ENCODE results near the gene CCDC81.
A peak's percentile ranks its signal among the peaks of the same experiment; 100 is the strongest.
"Not testable (repeated sequence)": the region's sequence is repeated elsewhere in the genome, so short reads cannot be mapped to it uniquely, and the experiment has no call there.

CCDC81 gene

DNA sequence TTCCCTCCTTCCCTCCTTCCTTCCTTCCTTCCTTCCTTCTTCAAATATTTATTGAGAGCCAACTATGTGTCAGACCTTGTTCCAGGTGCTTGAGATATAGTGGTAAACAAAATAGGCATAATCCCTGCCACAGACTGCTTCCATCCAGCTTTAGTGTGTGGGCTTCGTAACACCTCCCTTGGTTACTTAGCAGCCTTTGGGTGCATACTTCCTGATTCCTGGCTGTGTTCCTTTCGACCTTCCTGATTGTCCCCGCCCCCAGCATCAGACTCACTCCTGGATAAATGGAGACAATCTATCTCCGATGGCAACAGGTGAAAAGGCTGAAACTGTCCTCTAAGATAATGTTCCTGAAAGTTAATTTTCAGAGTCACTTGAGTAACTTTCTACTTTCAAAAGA, 13.5 kb downstream of the CCDC81 start:
- no peak for DNase-seq (ENCODE audit: low spot score)

DNA sequence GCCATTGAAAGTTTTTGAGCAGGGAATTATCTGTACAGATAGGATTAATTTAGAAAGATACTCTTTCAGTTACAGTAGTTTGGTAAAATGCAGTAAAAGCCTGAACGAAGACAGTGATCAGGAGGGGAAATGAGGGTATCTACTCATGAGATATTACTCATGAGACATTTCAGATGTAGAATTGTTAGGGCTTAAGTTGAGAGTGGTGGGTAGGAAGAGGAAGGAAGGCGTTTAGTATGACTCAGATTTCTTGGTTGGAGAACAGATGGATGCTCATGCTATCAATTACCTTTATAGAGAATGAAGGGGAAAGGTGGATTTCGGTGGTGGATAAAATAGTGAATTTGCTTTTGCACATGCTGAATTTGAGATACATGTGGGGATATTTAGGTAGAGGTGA, 15.8 kb downstream of the CCDC81 start:
- DNase-seq (ENCODE audit: low spot score) = no peak

DNA sequence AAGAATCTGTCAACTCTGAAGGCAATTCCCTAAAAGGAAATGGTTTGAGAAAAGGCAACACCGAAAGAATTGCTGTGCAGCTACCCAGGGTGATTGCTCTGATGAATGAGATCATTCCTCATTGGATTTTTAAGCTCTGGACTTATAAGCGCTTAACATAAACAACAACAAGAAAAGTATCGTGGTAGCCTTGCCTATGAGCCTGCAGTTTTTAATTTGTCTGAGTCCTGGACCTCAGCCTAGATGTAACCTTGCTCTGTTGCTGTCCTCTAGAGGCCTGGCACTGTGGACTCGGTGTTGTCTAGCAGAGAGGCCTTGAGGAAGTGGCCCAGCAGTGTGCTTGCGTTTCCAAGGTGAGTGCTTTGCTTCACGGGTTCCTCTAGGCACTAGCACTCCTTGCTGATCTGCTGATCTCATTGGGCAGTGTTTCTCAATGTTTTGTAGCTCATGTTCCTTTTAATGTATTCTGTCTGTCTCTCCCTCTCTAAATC, 20.4 kb downstream of the CCDC81 start:
- no peak for DNase-seq (ENCODE audit: low spot score)

DNA sequence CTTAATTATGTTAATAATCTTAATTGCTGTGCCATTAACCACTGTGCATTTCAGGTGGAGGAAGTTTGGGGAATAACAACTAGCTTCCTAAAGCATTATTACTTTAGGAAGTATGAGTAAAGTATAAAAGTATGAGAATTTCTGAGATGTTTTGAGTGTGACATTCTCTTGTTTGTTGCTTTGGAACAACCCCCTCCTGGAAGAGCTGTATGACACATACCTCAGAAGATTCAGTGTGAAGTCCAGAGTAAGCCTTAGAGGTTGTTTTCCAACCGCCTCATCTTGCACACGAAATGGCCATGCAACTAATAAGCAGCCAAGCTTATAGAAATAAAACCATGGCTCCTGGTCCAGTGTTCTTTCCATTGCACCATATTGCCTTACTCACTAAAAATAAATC, 21.7 kb downstream of the CCDC81 start:
- no peak for DNase-seq (ENCODE audit: low spot score)

DNA sequence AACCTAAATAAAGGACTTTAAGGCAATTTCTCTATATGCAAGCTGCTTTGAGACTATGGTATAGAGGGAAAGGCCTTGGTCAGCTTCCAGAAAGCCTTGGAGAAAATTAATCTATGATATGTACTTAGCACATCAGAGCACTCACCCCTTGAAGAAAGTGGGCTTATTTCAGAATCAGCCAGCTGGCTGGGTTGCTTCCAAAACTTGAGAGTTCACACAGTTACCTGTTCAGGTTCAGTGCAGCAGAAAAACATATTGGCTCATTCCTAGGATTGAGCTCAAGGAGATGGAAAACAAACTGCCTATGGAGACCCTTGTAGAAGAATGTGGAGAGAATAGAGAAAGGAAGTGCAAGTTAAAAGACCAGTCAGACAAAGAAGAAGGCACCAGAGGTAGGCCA, 22.7 kb downstream of the CCDC81 start:
- DNase-seq (ENCODE audit: low spot score) = no peak

DNA sequence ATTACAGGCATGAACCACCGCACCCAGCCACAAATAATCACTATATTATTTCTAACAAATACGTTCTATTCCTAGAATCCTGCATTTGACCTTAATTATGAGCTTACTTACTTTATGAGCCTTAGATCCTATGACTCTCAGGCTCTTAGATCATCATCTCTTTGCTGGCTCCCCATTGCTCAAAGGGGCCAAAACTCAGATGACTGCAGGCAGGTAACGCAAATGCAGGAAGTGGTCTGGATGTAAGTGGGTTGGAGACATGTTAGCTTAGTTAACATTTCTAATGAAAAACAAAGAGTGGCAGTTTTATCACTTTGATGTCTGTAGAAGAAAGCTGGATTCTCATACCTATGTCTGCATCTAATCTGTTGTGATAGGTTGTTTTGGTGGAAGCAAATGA, 23.4 kb downstream of the CCDC81 start:
- no peak for DNase-seq (ENCODE audit: low spot score)

DNA sequence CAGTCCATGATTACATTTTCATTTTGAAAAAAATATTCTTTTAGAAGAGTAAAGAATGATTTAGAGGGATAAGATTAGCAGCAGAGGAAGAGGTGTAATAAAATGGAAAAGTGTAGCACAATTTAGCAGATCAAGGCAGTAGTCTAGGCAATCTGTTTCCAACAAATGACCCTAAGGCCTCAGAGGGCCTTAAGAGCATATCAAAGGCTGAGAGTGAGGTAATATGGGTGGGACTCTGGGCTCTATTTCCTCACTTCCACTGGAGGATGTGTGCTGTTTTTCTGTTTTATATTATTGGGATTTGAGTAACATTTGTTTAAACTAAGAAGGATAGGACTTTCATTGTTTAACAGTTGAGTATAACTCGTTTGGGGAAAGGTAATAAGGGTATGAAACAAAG, 28.8 kb downstream of the CCDC81 start:
- no peak for DNase-seq (ENCODE audit: low spot score)

DNA sequence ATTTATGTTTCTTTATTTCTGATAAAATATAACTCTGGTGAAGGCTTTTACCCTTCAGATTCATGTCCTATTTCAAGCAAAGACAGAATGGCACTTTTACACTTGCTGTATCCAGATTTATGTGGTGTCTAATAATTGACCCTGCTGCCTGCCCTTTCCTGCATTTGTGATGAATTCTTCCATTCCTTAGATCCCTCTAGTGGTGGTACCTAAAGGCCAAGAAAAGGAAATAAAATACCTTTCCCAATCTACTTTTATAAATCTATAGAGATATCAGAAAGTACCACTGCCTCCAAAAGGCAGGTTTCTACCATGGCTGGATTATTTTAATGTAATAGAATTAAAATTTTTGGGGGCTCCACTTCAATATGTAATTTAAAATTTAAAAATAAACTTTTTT, 34.2 kb downstream of the CCDC81 start:
- no peak for DNase-seq (ENCODE audit: low spot score)

DNA sequence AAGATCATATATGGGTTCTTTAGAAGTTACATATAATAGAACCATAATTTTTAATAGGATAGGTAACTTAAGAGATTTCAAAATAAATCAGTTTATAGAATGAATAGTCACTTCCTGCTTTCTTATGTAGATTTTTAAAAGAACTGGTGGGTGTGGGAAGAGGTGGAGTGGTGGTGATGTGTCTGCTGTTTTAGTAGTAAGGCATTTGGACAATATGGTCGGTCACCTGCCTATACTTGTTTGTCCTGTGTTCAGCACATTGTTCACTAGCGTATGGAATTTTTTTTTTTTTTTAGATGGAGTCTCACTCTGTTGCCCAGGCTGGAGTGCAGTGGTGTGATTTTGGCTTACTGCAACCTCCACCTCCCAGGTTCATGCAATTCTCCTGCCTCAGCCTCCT, 39.3 kb downstream of the CCDC81 start:
- no peak for DNase-seq (ENCODE audit: low spot score)

DNA sequence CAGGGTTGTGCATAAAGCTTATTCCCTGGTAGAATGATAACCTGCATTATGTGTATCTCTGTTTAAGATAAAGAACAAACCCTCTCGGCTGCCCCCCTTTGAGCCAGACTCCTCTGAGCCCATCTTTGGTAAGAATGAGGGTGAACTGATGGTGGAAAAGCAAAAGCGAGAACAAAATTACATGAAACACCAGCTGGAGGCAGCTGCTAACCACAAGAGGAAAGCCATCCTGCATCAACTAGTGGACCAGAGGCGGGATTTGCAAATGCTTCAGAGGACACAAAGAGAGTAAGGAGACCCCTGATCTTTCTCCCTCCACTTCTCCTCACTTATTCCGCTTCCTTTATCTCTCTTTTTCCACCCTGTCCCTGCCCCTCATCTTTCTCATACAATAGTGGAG, 40.3 kb downstream of the CCDC81 start:
- DNase-seq (ENCODE audit: low spot score) = no peak

DNA sequence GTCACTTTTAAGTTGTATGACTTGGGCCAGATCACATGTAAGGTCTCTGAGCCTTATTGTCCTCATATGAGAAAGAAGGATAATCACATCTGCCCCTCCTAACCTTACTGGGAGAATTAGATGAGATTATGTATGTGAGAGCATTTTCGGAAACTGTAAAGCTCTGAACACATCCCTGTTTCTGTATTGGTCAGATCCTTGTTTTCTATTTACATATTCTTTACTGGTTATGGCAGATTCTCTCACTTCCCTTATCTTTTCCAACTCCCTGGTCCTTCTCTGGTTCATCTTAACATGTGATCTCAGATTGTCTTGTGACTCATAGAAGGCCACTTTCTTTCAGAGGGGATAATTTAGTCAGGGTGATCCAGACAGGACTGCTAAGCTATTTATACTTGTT, 41.8 kb downstream of the CCDC81 start:
- DNase-seq (ENCODE audit: low spot score) = no peak

DNA sequence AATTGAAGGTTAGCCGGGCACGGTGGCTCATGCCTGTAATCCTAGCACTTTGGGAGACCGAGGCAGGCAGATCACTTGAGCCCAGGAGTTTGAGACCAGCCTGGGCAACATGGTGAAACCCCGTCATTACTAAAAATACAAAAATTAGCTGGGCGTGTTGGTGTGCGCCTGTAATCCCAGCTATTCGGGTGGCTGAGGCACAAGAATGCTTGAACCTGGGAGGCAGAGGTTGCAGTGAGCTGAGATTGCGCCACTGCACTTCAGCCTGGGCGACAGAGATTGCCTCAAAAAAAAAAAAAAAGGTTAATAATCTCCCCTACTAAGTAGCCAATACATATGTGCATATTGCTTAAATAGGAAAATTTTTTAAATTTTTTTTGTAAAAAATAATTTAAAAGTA, 42.3 kb downstream of the CCDC81 start:
- DNase-seq (ENCODE audit: low spot score) = not testable (repeated sequence)

DNA sequence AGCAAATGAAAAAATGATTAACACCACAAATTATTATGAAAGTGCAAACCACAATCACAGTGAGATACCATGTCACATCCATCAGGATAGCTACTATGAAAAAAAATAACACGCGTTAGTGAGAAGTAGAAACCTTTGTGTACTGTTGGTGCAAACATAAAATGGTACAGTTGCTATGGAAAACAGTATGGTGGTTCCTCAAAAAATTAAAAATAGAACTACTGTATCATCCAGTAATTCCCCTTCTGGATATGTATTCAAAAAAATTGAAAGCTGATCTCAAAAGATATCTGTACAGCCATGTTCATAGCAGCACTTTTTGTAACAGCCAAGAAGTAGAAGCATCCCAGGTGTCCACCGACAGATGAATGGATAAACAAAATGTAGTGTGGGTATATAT, 43.4 kb downstream of the CCDC81 start:
- no peak for DNase-seq (ENCODE audit: low spot score)

DNA sequence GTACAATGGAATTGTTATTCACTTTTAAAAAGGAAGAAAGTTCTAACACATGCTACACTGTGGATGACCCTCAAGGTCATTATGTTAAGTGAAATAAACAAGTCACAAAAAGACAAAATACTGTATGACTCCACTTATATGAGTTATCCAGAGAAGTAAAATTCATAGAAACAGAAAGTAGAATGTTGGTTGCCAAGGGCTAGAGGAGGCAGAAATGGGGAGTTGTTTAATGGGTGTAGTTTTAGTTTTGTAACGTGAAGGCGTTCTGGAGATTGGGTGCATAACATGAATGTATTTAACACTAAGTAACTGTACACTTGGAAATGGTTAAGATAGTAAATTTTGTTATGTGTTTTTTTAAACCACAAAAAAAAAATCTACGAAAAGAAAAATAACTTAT, 43.8 kb downstream of the CCDC81 start:
- DNase-seq (ENCODE audit: low spot score) = no peak

DNA sequence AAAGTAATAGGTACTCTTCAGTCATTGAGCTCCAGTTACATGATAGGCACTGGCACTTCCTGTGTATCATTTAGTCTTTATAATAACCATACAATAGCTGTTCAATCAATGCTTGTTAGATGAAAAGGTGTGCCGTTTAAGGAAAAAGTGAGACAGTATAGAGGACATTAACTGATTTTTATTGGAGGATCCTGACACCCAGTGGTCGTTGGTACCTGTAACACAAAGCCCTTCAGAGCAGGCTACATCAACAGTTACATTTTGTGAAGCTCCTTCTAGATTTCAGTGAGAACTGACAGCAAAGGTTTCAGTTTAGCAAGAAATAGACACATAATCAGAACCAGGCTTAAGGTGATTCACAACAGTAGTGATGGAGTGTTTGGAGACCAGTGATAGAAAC, 44.2 kb downstream of the CCDC81 start:
- peak; percentile 48 for DNase-seq (ENCODE audit: low spot score)

DNA sequence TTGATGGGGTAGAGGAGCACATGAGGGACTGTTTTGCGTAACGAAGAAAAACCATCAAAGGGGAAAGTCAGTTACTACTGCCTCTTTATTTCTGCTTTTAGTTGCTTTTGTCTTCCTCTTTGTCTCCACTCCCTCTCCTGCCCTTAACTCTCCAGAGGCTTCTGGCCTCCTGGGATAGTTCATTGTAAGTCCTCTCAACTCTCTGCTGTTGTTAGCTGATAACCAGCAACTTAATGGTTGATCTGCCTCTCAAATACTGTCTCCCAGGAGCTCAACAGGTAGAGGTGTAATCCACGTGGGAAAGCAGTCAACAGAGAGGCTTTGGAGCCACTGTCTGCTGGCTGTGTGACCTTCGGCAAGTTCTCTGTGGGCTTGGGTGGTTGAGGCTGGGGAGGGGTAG, 47.3 kb downstream of the CCDC81 start:
- no peak for DNase-seq (ENCODE audit: low spot score)

DNA sequence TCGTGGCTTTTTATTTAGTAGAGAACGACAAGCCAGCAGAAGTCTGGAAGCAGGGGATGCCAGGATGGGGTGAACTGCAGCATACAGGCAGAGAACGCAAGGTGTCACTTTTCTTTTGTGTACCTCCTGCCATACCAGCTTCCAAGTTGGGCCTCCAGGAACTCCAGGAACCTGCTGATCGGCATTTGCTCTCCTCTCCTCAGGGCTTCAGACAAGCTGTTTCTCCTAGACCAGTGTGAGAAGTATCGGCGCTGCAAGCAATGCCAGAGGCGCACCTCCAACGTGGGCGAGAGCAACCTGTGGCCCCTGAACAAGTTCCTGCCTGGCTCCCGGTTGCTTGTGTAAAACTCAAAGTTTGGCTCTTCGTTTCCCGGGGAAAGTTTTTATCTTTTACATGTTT, 47.7 kb downstream of the CCDC81 start:
- DNase-seq (ENCODE audit: low spot score) = no peak

DNA sequence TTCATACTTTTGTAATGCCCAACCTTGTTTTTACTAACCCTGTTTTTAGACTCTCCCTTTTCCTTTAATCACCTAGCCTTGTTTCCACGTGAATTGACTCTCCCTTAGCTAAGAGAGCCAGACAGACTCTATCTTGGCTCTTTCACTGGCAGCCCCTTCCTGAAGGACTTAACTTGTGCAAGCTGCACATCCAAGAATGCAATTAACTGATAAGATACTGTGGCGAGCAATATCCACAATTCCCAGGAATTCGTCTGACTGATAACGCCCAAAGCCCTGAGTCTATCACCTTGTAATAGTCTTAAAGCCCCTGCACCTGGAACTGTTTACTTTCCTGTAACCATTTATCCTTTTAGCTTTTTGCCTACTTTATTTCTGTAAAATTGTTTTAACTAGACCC, 48.8 kb downstream of the CCDC81 start:
- not testable (repeated sequence) for DNase-seq (ENCODE audit: low spot score)

DNA sequence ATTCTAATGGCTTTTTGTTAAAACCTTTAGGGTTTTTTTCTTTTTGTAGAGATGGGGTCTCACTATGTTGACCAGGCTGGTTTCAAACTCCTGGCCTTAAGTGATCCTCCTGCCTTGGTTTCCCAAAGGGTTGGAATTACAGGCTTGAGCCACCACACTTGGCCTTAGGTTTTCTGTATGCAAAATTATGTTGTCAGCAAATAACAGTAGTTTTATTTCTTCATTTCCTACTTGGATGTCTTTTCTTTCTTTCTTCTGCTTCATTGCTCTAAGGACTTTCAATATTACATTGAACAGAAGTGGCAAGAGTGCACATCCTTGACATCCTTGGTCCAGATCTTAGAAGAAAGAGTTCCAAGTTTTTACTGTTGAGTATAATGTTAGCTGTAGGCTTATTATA, 52.8 kb downstream of the CCDC81 start:
- DNase-seq (ENCODE audit: low spot score) = no peak

DNA sequence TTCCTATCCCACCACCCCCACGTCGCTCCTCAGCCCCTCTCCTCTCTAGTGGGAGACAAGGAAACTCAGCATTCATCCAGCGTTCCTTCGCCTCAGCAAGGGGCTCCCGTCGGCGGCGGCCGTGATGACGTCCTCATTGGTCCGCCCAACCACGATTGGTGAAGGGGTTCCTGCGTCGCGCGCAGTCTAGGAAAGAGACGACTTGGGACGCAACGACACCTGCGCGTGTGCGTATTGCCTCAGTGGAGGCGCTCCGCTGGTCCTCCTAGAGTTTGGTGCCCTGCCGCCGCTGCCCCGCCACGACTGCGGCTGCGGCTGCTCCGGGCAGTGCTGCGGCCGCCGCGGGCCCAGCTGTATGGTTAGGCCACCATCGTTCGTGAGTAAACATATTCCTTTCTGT, 56.6 kb downstream of the CCDC81 start:
- DNase-seq (ENCODE audit: low spot score) = no peak

DNA sequence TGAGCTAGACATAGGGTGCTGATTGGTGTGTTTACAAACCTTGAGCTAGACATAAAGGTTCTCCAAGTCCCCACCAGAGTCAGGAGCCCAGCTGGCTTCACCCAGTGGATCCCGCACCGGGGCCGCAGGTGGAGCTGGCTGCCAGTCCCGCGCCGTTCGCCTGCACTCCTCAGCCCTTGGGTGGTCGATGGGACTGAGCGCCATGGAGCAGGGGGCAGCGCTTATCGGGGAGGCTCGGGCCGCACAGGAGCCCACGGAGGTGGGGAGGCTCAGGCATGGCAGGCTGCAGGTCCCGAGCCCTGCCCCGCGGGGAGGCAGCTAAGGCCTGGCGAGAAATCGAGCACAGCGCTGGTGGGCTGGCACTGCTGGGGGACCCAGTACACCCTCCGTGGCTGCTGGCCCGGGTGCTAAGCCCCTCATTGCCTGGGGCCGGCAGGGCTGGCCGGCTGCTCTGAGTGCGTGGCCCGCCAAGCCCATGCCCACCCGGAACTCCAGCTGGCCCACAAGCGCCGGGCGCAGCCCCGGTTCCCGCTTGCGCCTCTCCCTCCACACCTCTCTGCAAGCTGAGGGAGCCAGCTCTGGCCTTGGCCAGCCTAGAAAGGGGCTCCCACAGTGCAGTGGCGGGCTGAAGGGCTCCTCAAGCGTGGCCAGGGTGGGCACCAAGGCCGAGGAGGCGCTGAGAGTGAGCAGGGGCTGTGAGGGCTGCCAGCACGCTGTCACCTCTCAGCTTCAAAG, 58.8 kb downstream of the CCDC81 start:
- not testable (repeated sequence) for DNase-seq (ENCODE audit: low spot score)

DNA sequence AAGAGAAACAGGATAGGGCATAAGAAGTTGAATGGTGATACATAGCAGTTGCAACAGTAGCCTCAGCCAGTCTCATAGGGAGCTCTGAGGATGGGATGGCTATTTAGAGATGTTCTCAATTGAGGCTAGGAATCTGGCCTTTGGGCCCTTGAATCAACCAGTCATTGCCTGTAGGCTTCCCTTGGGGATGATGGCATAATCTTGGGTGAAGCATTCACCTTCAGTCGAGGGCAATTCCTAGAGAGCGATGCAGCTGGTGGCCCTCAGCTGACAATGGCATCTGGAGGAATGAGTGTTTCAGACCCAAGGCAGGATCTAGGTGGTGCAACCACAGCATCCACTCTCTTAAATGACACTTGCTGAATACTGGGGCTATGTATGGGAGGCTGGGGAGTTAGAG, 61.0 kb downstream of the CCDC81 start:
- DNase-seq (ENCODE audit: low spot score) = no peak

DNA sequence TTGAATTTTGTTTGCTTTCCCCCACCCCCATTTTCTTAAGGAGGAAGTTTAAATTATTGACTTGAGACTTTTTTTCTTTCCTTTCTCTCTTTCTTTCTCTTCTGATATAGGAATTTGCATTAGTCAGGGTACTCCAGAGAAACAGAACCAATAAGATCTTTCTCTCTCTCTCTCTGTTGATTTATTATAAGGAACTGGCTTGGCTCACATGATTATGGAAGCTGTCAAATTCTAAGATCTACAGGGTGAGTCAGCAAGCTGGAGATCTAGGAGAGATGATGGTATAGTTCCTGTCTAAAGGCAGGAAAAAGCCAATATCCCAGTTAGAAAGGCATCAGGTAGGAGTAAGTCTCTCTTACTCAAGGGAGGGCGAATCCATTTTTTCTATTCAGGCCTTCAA, 64.0 kb downstream of the CCDC81 start:
- DNase-seq (ENCODE audit: low spot score) = no peak

DNA sequence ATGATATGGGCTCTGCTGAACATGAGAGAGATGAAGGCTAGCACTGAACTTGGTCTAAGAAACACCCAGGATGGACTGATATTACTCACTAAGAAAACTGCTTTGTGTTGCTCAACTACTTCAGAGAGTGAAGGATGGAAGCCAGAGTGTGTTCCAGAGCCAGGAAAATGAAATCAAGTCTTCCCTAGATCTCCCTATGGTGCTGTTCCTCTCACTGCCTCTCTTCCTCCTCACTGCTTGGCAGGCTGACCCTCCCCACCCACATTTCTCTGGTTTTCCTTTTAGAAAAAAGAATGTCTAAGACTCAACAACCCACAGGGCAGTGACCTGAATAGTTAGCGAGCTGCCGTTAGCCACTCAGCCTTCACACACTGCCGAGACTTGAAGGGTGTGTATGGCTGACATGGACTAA, 65.6 kb downstream of the CCDC81 start:
- DNase-seq (ENCODE audit: low spot score) = no peak

DNA sequence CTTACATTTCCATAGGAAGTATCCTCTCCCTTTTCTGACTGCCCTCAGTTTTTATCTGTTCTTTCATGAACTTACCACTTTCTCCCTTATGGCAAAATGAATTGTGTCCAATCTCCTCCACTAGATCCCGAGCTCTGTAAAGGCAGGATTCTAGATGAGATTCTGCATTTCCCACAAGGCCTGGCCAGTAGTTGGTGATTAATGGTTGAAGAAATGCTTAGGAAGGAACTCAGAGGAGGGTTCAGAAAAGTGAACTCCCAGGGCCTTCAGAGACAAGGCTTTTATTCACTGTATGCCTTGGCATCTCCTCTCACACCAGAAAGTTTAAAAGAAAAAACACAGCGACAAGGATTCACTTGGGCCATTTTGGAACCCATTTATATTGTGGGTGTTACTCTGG, 66.2 kb downstream of the CCDC81 start:
- no peak for DNase-seq (ENCODE audit: low spot score)

Data from activated CD4-positive, alpha-beta T cell treated with anti-CD3 and anti-CD28 coated beads, Interleukin-2, Interleukin-4, amounts not matched to agents 100 ng/mL and 50 ng/mL, durations not matched to agents 16 hours and 8 hours (primary cell).